HG03060 (cell line): ENCODE data around the gene SSUH2.

Experiments
- ATAC-seq: cut with Tn5 transposase; IDR thresholded peaks from one replicate; pipeline ENCODE4 v1.9.1; 2021; ENCODE audit warnings: low read depth, moderate number of reproducible peaks; ENCODE audit not compliant: unreplicated experiment

SSUH2 gene

DNA sequence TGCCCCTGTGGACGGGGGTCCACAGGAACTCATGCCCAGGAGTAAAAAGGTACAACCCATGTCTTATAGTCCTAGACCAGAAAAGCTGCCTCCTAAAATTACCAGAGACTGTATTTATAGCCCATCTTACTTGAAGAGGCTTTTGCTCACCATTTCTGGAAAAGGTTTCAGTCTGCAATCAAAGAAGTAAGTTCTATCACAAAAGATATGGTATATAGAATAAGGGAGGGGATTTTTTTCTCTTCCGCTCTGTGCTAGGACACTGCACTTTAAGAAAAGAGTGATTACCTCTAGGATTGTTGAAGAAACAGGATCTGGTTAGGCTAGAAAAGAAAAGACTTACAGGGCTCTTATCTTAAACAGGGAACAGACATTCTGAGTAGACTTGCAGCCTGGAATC is 2.6 kb downstream of the SSUH2 start:
- ATAC-seq: no peak

DNA sequence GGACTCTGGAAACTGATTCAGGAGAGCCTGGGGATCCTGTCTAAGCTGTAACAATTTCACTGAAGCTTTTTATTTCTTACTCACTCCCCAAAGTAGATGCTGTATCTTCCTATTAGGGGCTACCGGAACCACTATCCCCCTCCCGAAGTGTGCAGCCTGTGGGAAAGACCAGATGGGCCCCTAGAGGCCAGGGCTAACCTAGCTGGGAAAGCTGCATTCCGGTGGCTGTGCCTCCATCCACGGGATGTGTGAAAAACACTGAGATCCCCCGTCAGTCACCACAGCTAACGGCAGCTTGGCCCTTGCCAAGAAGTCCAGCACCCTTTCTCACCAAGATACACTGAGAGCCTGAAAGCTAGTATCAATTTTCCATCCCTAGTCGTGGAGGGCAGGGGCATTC is 3.1 kb downstream of the SSUH2 start:
- no peak for ATAC-seq

DNA sequence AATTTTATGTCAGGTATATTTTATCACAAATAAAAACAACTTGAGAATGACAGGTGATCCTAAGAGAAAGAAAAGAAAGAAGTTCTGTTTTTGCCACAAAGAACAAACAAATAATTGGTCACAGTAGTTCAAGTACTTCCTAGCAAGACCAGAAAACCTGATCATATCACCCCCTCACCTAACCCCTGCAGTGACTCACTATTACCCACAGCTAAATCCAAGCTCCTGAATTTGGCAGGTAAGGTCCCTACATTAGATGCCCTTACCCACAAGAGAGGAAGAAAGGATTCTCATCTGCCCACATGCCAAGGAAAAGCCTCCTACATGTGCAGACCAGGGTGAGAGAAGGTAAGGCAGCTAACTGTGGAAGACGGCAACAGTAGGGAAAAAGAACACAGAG is 4.4 kb downstream of the SSUH2 start:
- ATAC-seq: no peak

DNA sequence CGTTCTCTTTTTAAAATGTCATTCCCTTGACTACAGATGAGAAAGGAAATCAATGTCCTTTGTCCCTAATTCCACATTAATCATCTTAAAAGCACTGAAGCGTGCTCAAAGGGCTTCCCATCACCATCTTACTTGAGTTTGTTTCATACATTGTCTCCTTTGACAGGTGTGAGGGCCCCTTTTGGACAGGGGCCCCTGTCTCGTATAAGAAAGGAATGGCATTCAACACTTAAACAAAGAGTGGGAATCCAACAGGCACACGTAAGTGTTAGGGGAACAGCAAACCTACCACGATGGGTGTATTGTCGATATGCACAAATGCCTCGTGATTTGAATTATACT is 5.0 kb downstream of the SSUH2 start:
- no peak for ATAC-seq

DNA sequence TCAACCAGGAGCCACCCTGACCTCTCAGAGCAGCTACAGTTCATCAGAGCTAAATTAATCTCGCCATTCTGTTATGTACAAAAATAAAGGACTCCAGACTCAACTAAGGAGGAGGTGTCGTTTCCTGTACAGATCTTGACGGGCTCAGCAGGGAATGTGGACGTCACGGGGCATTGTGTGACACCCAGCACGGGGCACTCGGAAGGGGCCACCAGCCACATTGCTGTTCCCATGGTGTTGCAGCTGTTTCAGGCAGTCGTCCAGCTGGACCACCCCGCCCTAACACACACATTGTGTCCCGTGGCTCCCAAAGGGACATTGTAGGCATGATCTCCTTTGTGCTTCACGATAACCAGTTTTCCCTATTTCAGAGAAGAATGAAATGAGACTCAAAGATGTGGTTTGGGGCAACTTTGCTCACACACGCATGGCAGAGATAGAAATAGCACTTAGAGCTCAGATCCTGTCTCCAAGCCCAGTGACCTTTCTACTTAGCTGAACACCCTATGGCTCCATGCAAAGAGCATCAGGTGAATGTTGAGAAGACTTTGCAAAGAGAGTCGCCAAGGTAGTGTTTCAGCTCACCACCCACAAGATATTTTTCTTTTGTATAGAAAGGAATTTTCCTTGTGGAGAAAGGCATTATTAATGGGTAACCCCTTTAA is 5.5 kb downstream of the SSUH2 start:
- no peak for ATAC-seq

DNA sequence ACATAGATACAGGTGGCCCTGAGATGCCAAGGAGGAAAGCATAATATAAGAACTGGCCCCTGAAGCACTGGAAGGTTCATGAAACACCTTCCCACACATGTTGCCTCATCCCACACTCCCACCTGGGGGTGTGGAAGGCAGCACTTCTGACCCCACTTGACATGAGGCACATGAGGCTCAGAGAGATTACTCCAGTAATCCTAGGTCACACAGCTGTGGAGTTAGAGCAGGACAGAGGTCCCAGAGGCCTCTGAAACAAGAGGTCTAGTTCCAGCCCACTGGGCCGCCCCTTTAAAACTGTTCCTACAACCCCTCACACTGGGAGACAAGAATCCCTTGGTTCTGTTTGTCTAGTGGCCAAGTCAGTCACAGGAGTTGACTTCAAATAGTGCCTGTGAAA is 7.2 kb downstream of the SSUH2 start:
- ATAC-seq: no peak

DNA sequence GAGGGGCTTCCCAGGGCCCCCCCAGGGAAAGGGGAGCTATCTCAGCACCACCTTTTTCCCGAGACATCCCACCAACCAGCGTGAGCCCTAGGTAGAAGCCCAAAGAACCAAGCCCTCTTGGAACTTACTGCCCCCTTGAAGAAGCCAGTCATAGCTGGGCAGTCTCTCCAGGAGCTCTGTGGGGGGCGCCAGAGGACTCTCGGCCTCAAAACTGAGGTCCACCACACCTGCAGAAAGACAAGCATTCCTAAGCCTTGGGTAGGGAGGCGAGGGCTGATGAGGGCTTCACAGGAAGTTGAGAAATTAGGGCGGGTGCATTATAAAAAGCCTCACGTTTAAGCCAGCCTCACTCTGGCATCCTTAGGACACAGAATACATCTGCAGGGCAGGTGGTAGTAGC is 9.0 kb downstream of the SSUH2 start:
- ATAC-seq: no peak

DNA sequence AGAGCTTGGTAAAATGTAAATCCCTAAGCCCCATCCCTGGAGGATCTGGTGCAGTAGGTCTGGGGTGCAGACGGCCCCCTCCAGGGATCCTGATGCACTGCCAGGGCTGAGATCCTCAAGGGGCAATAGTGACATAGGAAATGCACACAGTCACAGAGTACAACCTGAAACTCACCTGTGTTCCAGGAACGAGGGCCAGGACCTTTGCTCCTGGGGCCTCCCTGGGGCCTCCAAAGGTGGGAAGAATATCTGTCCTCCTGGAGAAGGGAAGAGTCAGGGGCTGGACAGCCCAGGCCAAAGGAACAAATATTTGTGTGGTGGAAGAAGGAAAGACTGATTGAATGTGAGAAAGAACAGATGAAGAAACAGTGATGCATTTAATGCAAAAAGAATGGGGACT is 9.5 kb downstream of the SSUH2 start:
- ATAC-seq: no peak

DNA sequence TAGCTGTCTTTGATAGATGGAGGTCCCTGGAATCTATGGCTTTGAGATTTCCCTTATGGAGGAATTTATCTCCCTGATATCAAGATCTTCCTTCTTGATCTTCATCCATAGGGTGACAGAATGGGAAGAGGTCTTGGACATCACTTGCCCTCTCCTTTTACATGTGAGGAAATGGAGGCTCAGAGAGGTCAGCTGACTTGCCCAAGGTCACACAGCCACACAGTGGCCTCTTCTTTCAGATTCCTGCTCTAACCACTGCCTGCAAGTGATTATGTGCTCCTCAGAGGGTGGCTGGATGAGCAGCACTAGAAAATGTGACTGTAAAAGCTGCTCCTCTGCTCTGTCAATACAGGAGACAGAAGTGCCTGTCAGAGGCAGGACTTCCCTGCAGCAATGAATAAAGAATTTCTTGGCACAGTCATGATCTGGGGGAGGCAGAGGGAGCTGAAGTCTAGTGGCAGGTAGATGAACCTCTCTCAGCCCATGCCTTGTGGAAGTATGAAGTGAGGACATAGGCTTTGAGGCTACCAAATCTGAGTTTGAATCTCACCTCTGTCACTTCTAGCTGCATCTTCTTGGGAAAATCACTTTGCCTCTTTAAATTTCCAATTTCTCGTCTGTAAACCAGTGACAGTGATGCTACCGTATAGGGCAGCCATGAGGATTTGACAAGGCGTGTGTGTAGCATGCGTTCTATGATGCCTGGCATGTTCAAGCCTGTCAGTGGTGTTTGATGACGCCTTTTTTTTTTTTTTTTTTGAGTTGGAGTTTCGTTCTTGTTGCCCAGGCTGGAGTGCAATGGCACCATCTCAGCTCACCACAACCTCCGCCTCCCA is 12.0 kb downstream of the SSUH2 start:
- no peak for ATAC-seq

DNA sequence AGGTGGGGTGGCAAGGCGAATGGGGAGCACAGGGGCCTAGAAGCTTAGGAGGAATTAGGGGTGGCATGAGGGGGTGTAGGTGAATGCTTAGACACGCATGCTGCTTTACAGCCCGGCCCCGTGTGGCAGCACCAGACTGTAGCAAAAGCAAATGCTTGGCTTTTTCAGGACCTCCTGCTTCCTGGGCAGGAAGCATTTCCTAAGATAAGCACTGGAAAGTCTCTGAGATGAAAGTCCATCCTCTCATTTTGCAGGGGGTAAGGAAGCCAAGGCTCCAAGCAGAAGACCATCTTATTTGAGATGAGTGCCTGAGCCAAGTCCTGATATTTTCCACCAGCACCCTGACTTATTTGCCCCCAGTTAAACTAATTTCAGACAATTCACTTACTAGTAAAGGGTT is 12.9 kb downstream of the SSUH2 start:
- ATAC-seq: no peak

DNA sequence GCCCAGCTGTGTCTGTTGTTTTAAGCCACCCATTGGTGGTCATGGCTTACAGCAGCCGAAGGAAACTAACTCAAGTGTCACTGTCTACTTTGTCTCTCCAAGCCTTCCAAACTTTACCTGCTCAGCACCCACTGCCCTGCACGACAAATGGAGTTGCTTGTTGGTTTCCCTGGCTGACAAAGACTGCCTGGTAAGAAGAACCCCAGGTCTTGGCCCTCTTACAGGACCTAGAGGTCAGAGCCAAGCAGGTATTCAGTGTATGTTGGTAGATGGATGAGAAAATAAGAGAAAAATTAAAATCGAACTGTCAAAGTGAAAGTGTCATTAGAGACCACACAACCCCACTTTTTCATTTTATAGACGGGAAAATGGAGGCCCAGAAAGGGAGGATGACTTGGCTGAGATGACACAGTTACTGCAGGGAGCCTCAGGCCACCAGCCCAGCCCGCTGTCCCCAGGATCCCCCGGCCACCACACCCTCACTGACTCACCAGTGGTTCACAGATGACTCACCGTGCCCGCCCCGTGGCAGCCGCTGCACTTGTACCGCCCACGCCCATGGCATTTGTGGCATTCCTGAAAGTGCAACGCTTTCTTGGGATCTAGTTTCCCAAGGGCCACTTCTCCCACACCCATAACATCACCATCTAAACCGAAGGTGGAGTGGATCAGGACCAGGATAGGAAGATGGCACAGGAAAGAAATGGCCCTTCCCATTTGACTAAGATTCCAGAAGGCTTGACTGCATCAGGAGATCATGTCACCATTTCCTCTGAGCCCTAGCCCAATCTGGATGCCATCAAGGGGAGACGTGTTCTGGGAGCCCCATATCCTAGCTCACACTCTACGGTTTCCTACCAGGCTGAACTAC is 15.2 kb downstream of the SSUH2 start:
- peak; percentile 68 for ATAC-seq

DNA sequence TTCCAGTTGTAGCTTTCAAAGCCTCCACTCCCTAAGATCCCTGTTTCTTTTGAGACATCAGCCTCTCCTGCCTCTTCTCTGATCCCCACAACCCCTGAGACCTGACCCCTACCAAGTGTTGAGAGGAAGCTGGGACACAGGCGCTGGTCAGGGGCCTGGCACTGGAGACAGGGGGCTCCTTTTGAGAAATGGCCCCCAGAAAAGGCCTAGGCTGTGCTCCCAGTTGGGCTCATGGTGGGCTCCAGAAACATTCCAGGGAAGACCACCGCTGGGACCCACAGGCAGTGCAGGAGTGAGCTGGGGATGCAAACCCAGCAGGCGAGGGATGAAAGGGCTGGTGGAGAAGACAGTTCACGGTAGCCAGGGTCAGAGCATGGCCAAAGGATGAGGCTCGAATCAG is 16.6 kb downstream of the SSUH2 start:
- no peak for ATAC-seq

DNA sequence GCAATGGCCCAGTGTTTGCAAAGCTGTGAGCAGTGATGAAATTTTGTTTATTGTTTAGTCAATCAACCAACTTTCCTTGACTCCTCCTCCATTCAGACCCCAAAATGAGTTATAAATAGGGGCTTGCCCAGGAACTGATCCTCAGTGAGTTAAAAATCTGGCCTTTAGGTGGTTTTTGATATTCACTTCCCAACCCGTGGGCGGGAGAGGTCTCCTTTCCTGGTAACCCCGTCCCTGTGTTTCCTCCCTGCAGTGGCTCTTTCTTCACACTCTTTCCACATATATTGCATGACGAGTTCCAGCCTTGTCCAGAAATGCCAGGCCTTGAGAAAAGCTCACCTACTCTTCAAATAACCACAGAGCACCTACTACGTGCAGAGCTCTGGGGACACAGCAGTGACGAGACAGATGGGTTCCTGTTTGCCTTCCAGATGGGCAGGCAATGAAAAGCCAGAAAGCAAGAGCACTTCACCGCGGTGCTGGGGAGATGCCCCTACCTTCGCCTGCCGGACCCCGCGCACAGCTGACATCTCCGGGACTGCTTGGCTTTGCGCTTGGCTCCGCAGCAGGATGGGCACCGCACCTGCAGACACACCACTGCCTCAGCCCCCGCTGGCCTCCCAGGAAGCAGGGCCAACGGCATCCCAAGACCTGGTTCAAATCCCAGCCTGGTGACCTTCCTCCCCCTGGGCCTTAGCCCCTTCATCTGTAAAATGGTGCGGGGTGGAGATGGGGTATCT is 17.2 kb downstream of the SSUH2 start:
- no peak for ATAC-seq

DNA sequence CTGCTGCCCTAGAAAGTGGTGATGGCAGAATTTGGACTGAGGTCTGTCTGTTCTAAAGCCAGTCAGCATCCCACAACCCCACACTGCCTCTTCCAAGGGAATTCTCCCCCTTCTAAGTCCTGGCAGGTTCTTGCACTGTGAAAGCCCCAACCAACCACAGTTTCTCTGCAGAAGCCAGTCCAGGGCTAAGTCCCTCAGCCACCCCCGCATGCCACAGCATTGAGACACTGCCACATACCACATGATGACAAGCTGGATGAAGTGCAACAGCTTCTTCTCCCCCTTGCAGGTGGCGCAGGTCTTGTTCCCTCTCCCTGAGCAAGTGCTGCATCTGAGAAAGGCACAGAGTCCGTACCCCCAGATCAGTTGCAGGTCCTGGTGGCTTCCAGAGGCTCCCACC is 18.6 kb downstream of the SSUH2 start:
- ATAC-seq: no peak

DNA sequence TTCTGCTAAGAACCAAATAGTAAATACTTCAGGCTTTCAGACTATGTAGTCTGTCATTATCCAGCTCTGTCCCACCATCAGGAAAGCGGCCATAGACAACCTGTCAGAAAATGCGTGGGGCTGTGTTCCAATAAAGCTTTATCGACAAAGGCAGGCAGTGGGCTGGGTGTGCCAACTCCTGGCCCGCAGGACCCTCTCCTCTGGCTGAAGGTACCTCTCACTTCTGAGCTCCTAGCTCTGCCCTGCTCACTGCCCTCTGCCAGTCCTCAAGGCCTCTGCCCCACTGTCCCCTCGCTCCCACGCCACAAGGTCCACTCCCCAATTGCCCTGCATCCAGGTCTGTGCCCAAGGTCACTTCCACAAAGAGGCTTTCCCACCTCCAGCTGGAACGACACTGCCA is 20.0 kb downstream of the SSUH2 start:
- no peak for ATAC-seq

DNA sequence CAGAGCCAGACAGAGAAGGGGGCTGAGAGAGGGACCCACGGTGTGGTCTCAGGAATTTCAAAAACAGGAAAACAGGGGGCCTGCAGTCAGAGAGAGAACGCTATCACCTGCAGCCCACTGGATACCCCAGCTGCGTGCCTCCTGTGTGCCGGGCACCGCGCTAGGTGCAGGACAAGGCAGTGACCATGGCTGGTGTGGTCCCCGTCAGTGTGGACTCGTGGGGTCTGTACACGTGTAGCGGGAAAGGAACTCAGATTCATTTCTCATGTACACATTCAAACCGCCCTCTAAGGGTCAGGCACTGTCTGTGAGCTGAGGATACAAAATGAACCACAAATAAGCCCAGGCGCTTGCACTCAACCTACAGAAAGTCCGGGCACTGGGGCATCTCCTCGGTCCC is 20.9 kb downstream of the SSUH2 start:
- ATAC-seq: no peak

DNA sequence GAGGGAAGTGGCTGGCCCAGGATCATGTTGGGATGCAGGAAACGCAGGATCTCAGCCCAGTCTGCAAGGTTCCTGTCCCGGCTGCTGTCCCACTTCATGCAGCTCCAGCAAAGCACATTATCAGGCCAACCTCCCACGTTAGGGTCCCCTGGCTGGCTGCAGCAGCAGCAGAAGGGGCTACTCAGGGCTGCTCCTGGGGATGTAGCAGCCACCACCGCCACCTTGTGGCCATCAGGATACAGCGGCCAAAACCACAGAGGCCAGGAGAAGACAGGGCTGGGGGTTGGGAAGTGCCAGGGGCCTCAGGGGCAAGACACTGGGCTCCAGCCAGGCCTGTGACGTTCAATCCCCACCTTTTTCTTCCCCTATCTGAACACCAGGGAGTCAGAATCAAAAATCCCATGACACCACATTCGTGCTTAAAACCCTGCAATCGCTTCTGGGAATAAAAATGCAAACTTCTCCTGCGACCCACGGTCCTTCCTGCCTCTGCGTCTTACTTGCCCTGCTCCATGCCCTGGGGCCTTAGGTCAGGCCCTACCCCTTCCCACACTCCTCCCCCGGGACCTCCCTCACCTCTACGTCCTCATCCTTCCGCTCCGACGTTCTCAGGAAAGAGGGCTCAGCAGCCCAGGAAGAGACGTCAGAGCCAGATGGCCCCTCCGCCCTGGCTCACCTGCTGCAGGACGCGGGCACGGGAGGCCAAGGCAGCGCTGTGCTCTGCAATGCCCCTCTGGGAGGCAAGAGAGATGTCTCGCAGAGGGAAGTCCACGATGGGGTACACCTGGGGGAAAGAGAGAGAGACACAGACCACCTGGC is 21.5 kb downstream of the SSUH2 start:
- peak; percentile 72 for ATAC-seq

DNA sequence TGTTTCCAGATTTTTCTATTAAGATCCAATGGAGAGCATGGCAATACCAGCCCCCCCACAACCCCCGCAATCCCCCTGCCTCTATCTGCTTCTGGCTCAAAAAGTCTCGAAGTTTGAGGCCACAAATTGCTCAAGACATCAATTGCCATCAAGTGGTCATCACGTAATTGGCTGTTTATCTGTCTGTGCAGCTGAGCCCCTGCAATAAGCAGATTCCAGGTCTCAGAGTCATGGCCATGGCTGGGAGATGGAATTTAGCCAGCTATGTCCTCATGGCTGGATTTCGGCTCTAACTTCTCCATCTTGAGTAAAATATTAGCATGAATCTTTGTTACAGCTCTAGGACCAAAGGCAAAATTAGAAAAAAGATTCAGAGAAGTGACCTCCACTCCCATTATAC is 22.7 kb downstream of the SSUH2 start:
- no peak for ATAC-seq

DNA sequence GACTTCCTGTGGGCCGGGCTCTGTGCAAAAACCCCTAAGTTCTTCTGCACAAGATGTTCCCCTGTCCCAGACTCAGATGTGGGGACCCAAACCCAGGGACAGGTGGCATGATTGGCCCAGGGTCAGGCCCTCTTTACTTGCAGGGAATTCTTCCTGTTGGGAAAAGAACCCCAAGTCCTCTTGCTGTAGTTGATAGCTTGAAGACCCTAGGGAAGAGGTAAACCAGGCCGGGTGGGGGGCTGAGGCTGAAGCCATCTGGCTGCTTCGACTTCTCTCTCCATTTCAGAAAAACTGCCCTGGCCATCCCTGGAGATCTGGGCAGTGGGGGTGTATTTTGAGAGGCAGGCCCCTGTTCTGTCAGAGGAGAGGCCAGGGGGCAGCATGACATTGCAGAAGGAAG is 23.5 kb downstream of the SSUH2 start:
- ATAC-seq: no peak

DNA sequence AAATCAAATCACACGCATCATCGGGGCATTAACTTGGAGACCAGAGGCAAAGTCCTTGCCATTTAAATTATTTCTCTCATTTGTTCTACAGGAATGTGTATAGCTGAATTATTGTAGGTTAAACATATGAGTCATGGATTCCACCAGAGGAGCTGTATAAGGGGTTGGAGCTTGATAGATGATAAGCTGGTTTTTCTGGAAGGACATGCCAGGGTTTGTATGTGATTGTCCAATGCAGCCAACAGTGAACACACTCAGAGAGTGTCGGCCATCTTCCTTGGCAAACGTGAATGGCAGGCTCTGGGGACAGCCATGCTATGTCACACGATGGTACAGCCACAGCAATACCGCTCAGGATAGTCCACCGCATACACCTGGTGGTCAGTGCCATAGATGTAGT is 25.1 kb downstream of the SSUH2 start:
- ATAC-seq: no peak
